GM23338 (cell line): ENCODE data around the gene ERVH48-1. TPM values are rescaled to one million over a fixed set of nuclear protein-coding genes. Genes with fewer than 3 reads are reported as not detected.

ENCODE experiments used
- ATAC-seq: fragments of 200-7000 bp; cut with Tn5 transposase; 3 replicates; pipeline ENCODE4 v1.9.1; 2020
- DNase-seq: peaks from one replicate; pipeline ENCODE4 v3.0.0-alpha.2; 2015; ENCODE audit warnings: low spot score
- H2AFZ ChIP-seq: fragments of 200-600 bp; sonication (generic); 2 replicates; pipeline ENCODE4 v1.8.0; 2016; ENCODE audit warnings: antibody characterized with exemption, mild to moderate bottlenecking, moderate library complexity
- H3F3A ChIP-seq: fragments of 200-600 bp; sonication (generic); replicated peaks from 2 replicates; pipeline ENCODE4 v1.8.0; 2017; ENCODE audit warnings: antibody characterized with exemption, mixed run types, low read depth
- H3K27ac ChIP-seq: fragments of 200-600 bp; sonication (generic); 2 replicates; pipeline ENCODE4 v1.6.1; 2016; ENCODE audit warnings: low read depth
- H3K27me3 ChIP-seq: fragments of 200-600 bp; sonication (generic); 2 replicates; pipeline ENCODE4 v1.8.0; 2016; ENCODE audit warnings: mild to moderate bottlenecking, mixed run types, moderate library complexity; ENCODE audit not compliant: insufficient read depth
- H3K36me3 ChIP-seq: fragments of 200-600 bp; sonication (generic); 2 replicates; pipeline ENCODE4 v1.8.0; 2016; ENCODE audit warnings: mild to moderate bottlenecking; ENCODE audit not compliant: insufficient read depth
- H3K4me1 ChIP-seq: fragments of 200-600 bp; sonication (generic); 2 replicates; pipeline ENCODE4 v1.8.0; 2016; ENCODE audit warnings: mild to moderate bottlenecking, moderate library complexity; ENCODE audit not compliant: insufficient read depth
- H3K4me2 ChIP-seq: fragments of 200-600 bp; sonication (generic); 2 replicates; pipeline ENCODE4 v1.7.1; 2017; ENCODE audit warnings: mixed run types
- H3K4me3 ChIP-seq: fragments of 200-600 bp; sonication (generic); 2 replicates; pipeline ENCODE4 v1.6.1; 2016; ENCODE audit warnings: mixed run types
- H3K79me2 ChIP-seq: fragments of 200-600 bp; sonication (generic); replicated peaks from 2 replicates; pipeline ENCODE4 v1.8.0; 2017; ENCODE audit warnings: mild to moderate bottlenecking; ENCODE audit not compliant: insufficient read depth
- H3K9me2 ChIP-seq: fragments of 200-600 bp; sonication (generic); 2 replicates; pipeline ENCODE4 v1.8.0; 2017; ENCODE audit not compliant: insufficient read depth
- H4K20me1 ChIP-seq: fragments of 200-600 bp; sonication (generic); replicated peaks from 2 replicates; pipeline ENCODE4 v1.8.0; 2017; ENCODE audit warnings: mild to moderate bottlenecking; ENCODE audit not compliant: insufficient read depth
- H3K27ac Mint-ChIP-seq: 2 replicates; pipeline ENCODE4 v1.8.0; 2020; ENCODE audit warnings: inconsistent platforms, mild to moderate bottlenecking, moderate library complexity, mixed read lengths
- H3K27me3 Mint-ChIP-seq: 3 replicates; pipeline ENCODE4 v1.8.0; 2022; ENCODE audit warnings: low read depth, mild to moderate bottlenecking, moderate library complexity, mixed read lengths, inconsistent platforms; ENCODE audit not compliant: insufficient read depth, poor library complexity
- H3K36me3 Mint-ChIP-seq: 3 replicates; pipeline ENCODE4 v1.8.0; 2021; ENCODE audit warnings: low read depth, mild to moderate bottlenecking, inconsistent platforms, moderate library complexity, mixed read lengths
- H3K4me1 Mint-ChIP-seq: 3 replicates; pipeline ENCODE4 v1.8.0; 2020; ENCODE audit warnings: mild to moderate bottlenecking, inconsistent platforms, mixed read lengths
- H3K4me3 Mint-ChIP-seq: 3 replicates; pipeline ENCODE4 v1.8.0; 2021; ENCODE audit warnings: moderate library complexity, mild to moderate bottlenecking, inconsistent platforms, mixed read lengths
- H3K9me3 Mint-ChIP-seq: 3 replicates; pipeline ENCODE4 v1.8.0; 2020; ENCODE audit warnings: moderate library complexity, mild to moderate bottlenecking, inconsistent platforms, mixed read lengths
- CREB1 ChIP-seq: fragments of 250-450 bp; sonication (Bioruptor Pico); IDR thresholded peaks from 2 replicates; pipeline ENCODE4 v1.5.0; 2020; ENCODE audit warnings: low read depth, mild to moderate bottlenecking, moderate library complexity
- CTCF ChIP-seq, 2 experiments: fragments of 200-600 bp in 1 of 2; sonication (generic) in 1 of 2; conservative IDR thresholded peaks; 2 replicates each; pipeline versions ENCODE4 v1.5.1 to v1.6.1; 2016 to 2017; ENCODE audit warnings: antibody characterized with exemption in 2 of 2, low read depth in 2 of 2, mild to moderate bottlenecking in 2 of 2, moderate library complexity in 1 of 2
- ETS1 ChIP-seq: IDR thresholded peaks from 2 replicates; pipeline ENCODE4 v1.6.1; 2016; ENCODE audit warnings: antibody characterized with exemption
- EZH2 ChIP-seq: fragments of 200-600 bp; sonication (generic); IDR thresholded peaks from one replicate; pipeline ENCODE4 v1.8.0; 2017; ENCODE audit warnings: antibody characterized with exemption, mild to moderate bottlenecking, low read depth; ENCODE audit not compliant: unreplicated experiment
- EZH2phosphoT487 ChIP-seq: fragments of 200-600 bp; sonication (generic); IDR thresholded peaks from one replicate; pipeline ENCODE4 v1.8.1; 2018; ENCODE audit warnings: antibody characterized with exemption; ENCODE audit not compliant: unreplicated experiment
- JUNB ChIP-seq: IDR thresholded peaks from one replicate; pipeline ENCODE4 v1.6.1; 2016; ENCODE audit warnings: antibody characterized with exemption; ENCODE audit not compliant: unreplicated experiment
- NANOG ChIP-seq: IDR thresholded peaks from 2 replicates; pipeline ENCODE4 v1.6.1; 2016; ENCODE audit warnings: antibody characterized with exemption, borderline replicate concordance
- POLR2AphosphoS5 ChIP-seq: IDR thresholded peaks from 2 replicates; pipeline ENCODE4 v1.6.1; 2016; ENCODE audit warnings: antibody characterized with exemption, low read depth
- REST ChIP-seq: IDR thresholded peaks from one replicate; pipeline ENCODE4 v1.6.1; 2018; ENCODE audit warnings: antibody characterized with exemption; ENCODE audit not compliant: unreplicated experiment
- STAT1 ChIP-seq: IDR thresholded peaks from one replicate; pipeline ENCODE4 v1.6.1; 2016; ENCODE audit warnings: antibody characterized with exemption; ENCODE audit not compliant: unreplicated experiment
- ZNF114 ChIP-seq: fragments of 250-450 bp; sonication (Bioruptor Pico); IDR thresholded peaks from 2 replicates; pipeline ENCODE4 v1.5.0; 2020; ENCODE audit warnings: mild to moderate bottlenecking, moderate library complexity
- ZNF331 ChIP-seq: fragments of 250-450 bp; sonication (Bioruptor Pico); IDR thresholded peaks from 2 replicates; pipeline ENCODE4 v1.5.0; 2020; ENCODE audit warnings: low read depth, mild to moderate bottlenecking, moderate library complexity
- ZNF462 ChIP-seq: fragments of 250-450 bp; sonication (Bioruptor Pico); IDR thresholded peaks from 2 replicates; pipeline ENCODE4 v1.5.0; 2020; ENCODE audit warnings: mild to moderate bottlenecking, moderate library complexity
- polyA plus RNA-seq: library from polyadenylated mRNA; unstranded; fragments of >200 nt; fragmentation: Nextera tagmentation; extraction: Ambion mirVana; gene quantifications from 2 replicates; pipeline ENCODE4 v1.2.1, GENCODE V29; 2016
- total RNA-seq: library from RNA; depleted of rRNA; stranded (reverse); fragments of >200 nt; shearing (Covaris generic); gene quantifications from 2 replicates; pipeline ENCODE4 v1.2.3, GENCODE V29; 2014

ERVH48-1 gene
- total and polyA plus RNA-seq, 2 experiments from 2014 or later, result 31.7 to 37.0 TPM

GRCh38 chr21:42931560-42932235 is 6.3 kb upstream of the ERVH48-1 start:
- ATAC-seq (no peak), DNase-seq (no peak)
- H4K20me1 ChIP-seq, result no peaks in the 10 kb centered on the region
- H3K4me1 Mint-ChIP-seq, result peaks cover 47% of the 10 kb centered on the region
- no peaks in the 10 kb centered on the region; the same call in 1 of the 2 replicates for H3K79me2 ChIP-seq
- TF ChIP-seq JUNB (no peak), CTCF (conservative IDR thresholded peaks at IDR 0.05; ENCODE audit: low read depth in 2 of 2) (no peak), CREB1 (CRISPR knock-in tag) (no peak), STAT1 (no peak), ETS1 (no peak), EZH2phosphoT487 (no peak), NANOG (no peak), REST (no peak), ZNF114 (no peak), POLR2AphosphoS5 (no peak), EZH2 (no peak), ZNF331 (CRISPR knock-in tag) (no peak), ZNF462 (CRISPR knock-in tag) (no peak)
- H3K27ac ChIP-seq, result peak overlapping the region; percentile 65; the same call in 1 of the 2 replicates
- H3K27me3 ChIP-seq, result no peaks in the 10 kb centered on the region
- 0 out of 2 replicates have a peak, but pooled peaks cover 5% of the 10 kb centered on the region for H3K9me2 ChIP-seq
- peaks cover 14% of the 10 kb centered on the region for H3K4me1 ChIP-seq
- no peak overlapping the region for H2AFZ ChIP-seq
- no peaks in the 10 kb centered on the region for H3K9me3 Mint-ChIP-seq
- no peak overlapping the region for H3K4me2 ChIP-seq
- peaks cover 10% of the 10 kb centered on the region; the same call in 1 of the 2 replicates for H3F3A ChIP-seq
- H3K4me3 ChIP-seq, result no peak overlapping the region
- H3K36me3 ChIP-seq, result no peaks in the 10 kb centered on the region
- H3K27ac Mint-ChIP-seq, result peak overlapping the region; percentile 86
- H3K27me3 Mint-ChIP-seq, result peaks cover 11% of the 10 kb centered on the region
- peaks cover 8% of the 10 kb centered on the region for H3K36me3 Mint-ChIP-seq
- H3K4me3 Mint-ChIP-seq, result no peak overlapping the region
